ENCODE results near the gene MFF.
"Not testable (repeated sequence)": the region's sequence is repeated elsewhere in the genome, so short reads cannot be mapped to it uniquely, and the experiment has no call there.

MFF gene

GRCh38 chr2:227379095-227379494, 54.0 kb downstream of the MFF start, which contains the start of gene TM4SF20:
Gene TM4SF20, minus strand, starts transcription at chr2:227379306. Its CDS starts 38 bp downstream, at chr2:227379268.
- no peak for DNase-seq

DNA sequence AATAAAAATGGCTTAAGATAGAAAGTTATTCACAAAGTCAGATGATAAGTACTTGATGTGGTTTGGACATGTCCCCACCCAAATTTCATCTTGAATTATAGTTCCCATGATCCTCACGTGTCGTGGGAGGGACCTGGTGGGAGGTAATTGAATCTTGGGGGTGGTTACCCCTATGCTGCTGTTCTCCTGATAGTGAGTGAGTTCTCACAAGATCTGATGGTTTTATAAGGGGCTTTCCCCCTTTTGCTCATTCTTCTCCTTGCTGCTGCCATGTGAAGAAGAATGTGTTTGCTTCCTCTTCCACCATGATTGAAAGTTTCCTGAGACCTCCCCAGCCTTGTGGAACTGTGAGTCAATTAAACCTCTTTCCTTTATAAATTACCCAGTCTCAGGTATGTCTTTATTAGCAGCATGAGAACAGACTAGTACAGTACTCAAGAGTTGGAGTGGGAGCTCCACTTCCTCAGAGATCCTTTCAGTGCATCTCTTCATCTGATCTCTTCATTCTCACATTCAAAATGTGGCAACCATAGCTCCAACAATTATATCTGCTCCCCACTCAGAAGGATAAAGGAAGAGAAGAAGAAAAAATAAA, 57.3 kb downstream of the MFF start:
- not testable (repeated sequence) for DNase-seq

GRCh38 chr2:227383686-227384085, 58.6 kb downstream of the MFF start:
- no peak for DNase-seq

- DNase-seq, result no peak
These were observed 61.6 kb downstream of the MFF start for GRCh38 chr2:227386630-227387029.

DNA sequence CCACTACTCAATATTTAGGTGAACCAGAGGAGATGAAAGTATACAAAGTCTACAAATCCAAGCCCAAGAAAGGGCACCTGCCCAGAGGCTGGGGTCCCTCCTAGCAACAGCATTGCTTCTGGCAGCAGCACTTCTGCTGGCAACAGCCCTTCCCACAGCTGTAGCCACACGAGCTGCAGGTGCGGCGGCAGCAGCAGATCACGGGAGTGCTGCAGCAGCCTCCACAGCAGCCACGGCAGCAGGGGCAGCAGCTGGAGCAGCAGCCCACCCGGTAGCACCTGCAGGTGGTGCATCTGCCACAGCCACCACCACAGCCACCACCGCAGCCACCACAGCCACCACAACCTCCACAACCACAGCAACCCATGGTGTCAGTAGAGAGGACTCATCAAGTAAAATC, 62.5 kb downstream of the MFF start, which contains the start of gene SCYGR1:
SCYGR1 (minus strand) TSS at position 367 of the 400 bp plus-strand sequence; CDS start at position 367, 0 bp downstream.
- not testable (repeated sequence) for DNase-seq

DNA sequence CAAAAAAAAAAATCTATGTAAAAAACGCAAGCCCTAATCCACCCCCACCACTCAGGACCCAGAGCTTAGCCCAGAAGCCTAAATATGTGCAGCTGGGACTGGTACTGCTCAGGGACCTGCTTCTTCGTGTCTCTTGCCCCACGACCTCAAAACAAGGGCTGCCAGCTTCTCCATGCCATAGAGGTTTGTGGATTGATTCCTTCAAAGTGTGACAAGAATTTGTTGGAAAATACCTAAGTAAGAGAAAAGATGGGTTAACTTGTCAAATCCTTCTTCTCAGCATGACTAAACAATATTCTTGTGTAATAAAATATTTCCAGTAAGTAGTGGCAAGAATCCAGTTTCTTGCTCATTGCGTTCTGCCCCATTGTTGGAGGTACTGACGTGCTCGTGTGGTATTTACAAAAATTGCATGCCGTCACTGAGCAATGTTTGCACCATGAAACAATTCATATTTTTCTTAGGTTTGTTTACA, 63.5 kb downstream of the MFF start:
- DNase-seq, result no peak

GRCh38 chr2:227389231-227389630, 64.2 kb downstream of the MFF start:
- DNase-seq, result no peak

DNA sequence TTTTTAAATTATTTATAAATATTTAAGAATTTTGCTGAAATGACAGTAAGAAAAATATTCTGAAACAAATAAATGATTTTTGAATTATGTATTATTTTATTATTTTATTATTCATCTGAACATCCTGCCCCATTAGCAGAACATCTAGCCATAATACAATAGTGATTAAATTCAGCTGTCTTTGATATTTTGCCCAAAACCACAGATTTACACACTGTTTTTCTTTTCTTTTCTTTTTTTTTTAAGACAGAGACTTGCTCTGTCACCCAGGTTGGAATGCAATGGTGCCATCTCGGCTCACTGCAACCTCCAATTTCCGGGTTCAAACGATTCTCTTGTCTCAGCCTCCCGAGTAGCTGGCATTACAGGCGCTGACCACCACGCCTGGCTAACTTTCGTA, 64.6 kb downstream of the MFF start:
- no peak for DNase-seq

GRCh38 chr2:227390468-227391256, 65.6 kb downstream of the MFF start:
- DNase-seq, result no peak

DNA sequence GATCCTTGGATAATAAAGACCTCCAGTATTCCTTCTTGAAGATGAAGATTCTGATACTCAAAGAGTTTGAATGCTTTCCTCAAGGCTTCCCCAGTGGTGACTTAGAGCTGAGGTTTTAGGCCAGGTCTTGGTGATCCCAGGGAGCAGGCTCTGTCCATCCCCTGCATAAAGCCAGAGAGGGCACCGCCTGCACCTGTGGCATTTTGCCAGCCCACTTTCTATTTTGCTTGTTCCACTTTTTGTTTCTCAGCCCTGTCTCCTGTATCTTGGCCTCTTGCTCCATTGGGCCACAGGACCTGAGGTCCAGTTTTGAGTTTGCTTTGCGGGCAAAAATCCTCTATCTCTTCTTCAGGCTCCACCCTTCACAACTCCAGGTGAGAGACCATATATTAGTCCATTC, 69.3 kb downstream of the MFF start:
- no peak for DNase-seq

GRCh38 chr2:227395556-227395955, 70.5 kb downstream of the MFF start:
- DNase-seq, result no peak

DNA sequence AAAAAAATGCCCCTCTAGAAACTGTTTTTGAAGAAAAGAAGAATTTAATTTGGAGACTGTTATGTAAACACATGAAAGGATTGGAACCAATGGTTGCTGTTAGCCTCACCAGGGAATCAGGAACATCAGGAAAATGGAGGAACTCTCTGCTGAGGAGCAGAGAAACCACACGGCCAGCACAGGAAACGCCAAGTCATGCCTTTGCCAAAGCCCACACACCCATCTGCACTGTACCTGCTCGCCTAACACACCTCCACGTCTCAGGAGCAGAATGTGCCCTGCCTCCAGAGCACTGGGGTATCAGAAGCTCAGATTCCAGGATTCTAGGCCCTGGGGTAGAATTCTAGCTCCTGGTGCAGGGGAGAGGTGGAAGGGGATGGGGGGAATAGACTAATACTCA, 72.5 kb downstream of the MFF start:
- DNase-seq, result no peak

DNA sequence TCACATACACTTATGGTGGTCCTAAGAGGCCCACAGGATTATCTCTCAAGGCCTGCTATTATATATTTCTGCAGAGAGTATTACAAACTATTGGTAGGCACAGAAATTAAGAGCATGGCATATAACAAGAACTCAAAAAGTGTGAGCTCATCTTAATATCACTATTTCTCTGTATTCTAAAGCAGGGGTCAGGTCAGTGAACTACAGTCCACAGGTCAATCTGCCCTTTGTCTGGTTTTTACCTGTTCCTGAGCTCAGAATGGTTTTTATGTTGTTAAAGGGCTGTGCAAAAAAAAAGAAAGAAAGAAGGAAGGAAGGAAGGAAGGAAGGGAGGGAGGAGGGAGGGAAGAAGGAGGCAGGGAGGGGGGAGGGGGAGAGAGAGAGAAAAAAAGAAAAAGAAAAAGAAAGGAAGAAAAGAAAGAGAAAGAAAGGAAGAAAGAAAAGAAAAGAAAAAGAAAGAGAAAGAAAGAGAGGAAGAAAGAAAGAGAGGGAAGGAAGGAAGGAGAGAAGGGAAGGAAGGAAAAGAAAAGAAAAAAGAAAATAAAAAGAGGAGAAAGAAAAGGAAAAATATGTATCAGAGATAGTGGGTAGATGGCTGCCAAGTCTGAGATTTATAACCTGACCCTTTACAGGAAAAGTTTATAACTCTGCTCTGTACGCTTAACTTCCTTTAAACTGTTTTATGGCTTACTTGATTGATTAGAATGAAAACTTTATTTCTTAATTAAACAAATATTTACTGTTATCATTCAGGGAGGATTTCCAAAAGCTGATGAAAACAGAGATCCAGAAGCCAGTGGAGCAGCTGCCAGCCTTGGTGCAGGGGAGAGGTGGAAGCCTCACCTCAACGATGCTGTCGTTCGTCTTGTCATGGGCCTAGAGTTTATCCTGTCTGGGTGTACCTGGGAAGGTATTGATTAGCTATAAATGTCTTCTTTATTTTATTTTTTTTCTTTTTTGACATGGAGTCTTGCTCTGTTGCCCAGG, 73.9 kb downstream of the MFF start:
- no peak for DNase-seq

GRCh38 chr2:227401550-227401949, 76.5 kb downstream of the MFF start:
- DNase-seq, result no peak

- DNase-seq, result no peak
These were observed 77.3 kb downstream of the MFF start for GRCh38 chr2:227402321-227402720.

DNA sequence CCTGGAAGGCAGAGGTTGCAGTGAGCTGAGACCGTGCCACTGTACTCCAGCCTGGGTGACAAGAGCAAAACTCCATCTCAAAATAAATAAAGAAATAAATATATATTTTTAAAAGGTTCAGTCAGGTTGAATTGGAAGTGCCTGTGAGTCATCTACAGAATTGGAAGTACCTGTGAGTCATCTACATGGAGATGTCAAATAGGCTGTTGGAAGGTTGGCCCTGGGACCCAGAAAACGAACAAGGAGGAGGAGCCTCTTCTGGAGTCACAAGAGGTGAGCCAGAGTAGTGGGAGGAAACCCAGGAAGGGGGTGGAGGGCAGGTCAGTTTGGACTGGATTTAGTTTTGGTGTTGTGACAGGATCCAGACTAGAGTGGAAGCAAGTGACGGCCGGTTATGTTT, 77.9 kb downstream of the MFF start:
- DNase-seq, result no peak

GRCh38 chr2:227404585-227405271, 79.7 kb downstream of the MFF start:
- no peak for DNase-seq

DNA sequence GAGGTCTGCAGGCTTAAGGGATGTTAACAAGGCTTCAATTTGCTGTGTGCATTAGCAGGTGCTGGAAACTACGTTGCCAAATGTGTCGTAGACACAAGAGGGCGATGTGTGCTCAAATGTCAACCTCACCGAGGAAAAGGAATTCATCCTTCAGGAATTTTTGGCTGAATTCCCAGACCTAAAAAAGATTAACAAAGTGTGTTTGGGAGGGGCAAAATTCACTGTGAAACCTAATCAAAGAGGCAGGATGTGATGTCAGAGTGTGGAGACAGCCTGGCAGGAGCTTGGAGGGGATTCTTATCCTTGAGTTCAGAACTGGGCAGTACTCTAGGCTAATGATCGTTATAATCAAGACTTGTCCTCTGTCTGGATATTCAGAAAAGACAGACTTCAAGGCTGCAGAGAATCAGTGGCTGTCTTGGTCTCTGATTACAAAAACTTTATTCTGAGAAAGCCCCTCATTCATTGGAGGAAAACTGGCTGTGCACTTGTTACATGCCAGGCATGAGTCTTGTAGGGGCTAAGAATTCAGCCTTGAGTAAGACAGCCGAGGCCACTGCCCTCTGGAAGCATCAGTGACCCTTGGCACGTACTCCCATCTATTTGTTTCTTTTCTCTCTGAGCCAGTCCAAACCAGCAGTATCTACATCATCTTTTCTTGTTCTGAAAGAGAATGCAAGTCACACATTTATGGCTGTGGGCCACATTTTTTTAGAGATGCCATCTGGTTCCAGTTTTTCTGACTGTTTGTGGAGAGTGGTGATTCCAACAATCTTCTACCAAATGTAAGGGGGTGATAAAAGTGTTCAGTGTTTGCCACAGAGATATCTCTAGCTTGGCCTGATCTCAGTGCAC, 81.4 kb downstream of the MFF start:
- peak; percentile 96 for DNase-seq
